Kidney glomerular epithelial cell (primary cell): ENCODE data around the gene BST1.
A peak's percentile ranks its signal among the peaks of the same experiment; 100 is the strongest.
"Not testable (repeated sequence)": the region's sequence is repeated elsewhere in the genome, so short reads cannot be mapped to it uniquely, and the experiment has no call there.

Experiments
- DNase-seq: peaks from one replicate; lab custom pipeline; 2025; lab: John Stamatoyannopoulos, UW

Gene BST1

DNA sequence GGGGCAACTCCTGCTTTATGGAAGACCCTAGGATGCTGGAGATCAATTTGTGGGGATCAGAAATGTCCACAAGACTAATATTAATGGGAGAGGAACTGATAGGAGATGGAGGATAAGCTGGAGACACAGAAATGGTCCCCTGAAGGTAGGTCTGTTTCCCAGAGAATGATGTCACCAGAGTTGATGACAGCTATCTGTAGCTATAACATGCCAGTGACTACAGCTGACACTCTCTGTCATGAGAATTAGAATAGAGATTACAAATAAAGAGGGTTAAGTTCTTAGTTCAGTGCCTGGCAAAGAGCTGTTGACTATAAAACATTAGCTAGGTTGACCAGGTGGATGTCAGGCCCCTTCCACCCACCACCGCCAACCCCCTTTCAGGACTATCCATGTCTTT, 9.3 kb downstream of the BST1 start:
- DNase-seq = no peak

DNA sequence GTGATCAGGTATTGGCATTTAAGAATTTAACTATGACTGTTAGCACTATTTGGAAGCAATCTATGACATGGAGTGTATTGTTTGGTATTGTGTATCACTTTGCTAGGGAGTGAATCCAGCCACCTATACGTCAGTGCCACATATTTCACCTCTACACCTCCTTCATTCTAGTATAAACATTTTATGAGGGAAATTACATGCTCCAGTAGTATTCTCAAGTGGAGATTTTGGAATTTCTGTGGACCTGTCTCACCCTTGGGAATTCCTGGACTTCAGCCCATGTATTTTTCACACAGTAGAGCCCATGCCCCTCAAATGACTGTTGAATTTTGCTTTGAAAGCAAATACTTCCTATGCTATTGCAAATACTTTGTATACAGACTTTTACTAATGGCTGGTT, 11.3 kb downstream of the BST1 start:
- peak; percentile 84 for DNase-seq

DNA sequence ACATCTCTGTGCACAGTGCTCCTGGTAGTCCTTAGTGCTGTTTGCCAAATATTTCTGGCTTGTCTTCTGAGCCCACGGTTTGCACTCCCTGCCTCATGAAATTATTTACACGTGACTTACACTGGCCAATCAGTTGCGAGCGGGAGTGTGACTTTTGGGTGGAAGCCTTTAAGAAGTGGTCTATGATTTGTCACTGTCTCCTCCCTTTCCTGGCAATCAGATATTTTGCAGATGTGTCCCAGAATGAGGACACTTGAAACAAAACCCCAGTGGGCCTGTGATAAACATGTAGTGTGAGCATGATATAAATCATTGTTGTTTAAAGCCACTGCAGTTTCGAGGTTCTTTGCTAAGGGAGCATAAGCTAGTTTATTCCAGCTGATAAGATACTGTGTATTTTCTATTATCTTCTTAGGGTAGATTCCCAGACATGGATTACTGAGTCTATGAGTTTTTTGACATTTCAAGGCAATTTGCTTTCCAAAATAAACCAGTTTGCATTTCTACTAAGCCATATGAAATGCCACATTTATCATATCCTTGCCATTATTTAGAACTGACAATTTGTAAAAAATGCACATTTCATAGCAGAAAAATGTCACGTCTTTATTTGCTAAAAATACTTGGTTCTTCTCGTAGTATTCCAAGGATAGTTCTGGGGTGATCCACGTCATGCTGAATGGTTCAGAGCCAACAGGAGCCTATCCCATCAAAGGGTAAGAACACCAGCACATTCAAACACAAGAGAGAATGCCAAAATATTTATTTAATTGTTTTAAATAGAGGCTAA, 12.0 kb downstream of the BST1 start:
- peak; percentile 51 for DNase-seq

DNA sequence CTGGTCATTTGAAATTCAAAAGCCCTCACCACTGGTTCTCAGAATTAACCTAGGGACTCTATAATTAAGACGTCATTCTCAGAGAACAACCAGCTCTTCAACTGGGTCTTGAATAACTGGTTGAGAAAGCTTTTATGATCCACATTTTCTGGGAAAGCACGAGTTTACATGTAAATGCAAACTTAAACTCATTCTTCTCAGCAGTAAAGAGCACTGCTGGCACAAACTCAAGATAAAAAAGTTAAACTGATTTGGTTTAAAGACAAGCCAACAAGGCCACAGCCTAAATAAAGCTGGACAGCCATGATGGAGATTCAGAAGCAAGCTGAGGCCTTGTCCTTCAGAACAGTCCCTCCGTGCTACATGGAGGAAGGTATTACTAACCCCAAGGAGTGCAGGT, 13.2 kb downstream of the BST1 start:
- no peak for DNase-seq

DNA sequence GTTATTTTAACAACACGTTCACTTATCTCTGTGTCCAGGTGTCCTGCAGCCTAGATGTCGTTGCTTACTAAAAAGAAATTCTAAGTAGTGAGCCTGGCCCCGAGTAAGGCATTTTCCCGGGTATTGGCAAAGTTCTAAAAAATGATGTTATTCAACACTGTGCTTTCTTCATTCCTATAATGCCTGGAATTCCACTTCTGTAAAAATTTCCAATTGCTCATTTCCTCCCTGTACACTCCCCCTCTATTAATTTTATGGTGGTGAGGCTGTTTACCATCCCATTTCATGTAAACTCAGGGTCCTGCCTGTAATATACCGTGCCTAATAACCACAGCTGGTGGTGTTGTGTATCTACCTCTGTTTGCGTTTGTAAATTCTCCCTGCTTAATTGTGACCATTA, 14.2 kb downstream of the BST1 start:
- DNase-seq = peak; percentile 29

DNA sequence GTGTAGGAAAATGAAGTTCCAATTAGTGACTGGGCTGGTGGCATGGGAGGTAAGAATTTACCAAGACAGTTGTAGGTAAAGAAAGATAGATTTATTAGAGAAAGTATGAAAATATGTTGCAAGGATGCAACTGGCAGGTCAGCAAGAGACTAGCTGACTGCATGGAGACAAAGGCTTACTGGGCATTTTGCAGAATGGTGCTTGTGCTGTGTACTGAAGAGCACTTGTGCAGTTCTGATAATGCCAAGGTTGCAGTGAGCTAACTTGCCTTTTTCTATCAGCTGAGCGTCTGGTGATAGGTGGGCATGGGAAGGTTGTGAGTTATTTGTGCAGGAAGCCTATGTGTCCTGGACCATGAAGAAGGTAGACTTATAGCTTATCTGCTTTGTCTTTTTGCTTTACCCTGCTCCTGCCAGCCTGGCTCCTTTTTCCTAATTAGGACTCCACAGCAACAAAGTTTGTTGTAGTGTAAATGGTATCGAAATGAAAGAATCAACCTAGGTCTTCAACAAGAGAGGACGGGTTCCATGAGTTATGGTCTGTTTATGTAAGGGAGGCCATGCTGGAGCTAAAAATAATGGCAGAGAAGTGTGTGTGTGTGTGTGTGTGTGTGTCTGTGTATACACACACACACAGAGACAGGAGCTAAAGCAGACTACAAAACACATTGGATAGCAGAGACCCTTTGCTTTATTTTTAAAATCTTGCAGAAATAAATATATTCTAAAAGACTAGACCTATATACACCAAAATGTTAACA, 15.0 kb downstream of the BST1 start:
- DNase-seq = peak; percentile 29

DNA sequence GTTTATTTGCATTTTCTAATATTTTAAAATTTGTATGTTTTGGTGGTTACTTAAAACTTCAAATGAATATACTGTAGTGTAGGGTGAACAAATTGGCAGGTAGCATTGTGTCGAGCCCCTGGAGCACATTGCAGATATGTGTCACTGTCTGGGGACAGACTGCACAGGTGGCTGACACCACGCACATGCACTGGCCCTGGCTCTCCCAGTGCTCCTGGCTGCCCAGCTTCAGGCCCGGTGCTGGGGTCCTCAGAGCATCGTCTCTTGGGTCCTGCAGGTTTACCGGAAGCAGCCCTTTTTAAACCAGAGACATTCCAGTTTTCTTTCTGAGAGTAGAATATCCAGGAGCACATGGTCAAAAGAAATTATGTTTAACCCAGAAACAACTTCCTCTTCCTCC, 15.6 kb downstream of the BST1 start:
- DNase-seq = no peak

DNA sequence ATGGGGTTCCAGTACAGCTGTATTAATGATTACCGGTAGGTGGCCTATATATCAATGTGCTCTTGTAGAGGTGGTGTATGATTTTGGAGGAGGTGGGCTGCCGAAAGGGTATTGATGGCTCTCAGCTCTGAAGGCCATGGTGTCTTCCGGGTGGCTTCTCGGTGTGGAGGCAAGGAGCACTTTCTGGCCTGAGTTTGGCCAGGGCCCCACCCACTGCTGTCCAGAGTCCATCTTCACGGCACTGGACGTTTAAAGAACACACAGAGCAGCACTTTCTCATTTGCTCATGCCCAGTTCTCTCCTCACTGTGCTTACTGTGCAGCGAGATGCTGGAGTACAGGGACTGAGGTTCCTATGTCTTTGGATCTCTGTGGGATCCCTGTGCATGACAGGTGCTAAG, 16.1 kb downstream of the BST1 start:
- DNase-seq = no peak

DNA sequence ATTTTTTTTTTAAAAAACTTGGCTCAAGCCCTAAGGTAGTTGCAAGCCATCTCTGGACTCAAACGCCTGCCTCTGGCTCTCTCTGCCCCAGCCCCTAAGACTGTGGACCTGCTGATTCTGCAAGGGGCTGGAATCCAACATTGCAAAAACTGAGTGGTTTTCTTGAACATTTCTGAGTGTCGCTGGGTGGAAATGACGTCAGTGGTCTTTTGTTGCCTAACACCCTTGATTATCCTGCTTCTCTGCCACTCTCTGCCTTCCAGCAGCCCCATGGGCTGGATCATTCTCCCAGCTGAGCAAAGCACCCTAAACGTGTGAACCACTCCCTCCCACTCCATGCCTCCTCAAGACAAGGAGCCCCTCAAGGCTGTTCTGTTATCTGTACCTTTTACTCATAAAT, 16.6 kb downstream of the BST1 start:
- no peak for DNase-seq

DNA sequence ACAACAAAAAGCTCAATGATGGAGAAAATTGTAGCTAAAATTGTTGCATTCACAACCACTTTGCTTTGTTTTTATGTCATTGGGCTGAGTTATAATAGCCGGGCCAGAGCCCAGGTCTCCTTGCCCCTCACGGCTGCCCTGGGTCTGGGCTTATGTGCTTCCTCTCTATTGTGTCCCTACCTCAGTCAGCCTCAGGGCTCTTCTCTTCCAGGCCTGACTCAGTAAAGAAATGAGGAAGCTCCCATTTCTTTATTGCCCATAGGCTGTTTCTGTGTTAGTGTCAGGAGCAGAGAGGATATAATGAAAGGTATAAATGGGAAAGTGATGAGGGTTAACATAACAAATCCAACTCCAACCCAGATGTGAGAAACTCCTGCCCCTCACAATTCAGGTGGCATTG, 18.0 kb downstream of the BST1 start:
- no peak for DNase-seq

DNA sequence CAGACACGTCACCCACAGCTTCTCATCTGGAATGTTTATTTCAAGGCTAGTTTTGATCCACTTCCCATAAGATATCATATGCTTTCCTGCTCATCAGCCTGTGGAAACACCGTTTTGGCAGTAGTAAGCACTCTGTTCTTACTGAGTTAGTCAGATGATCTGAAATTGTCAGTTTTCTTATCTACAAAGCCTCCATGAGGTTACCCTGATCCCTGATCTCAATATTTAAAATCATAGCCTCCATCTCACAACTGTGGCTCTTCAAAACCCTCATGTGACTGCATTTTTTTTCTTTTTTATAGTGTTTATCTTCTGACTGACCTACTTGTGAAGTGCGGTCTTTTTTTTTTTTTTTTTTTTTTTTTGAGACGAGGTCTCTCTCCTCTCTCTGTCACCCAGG, 22.7 kb downstream of the BST1 start:
- no peak for DNase-seq

DNA sequence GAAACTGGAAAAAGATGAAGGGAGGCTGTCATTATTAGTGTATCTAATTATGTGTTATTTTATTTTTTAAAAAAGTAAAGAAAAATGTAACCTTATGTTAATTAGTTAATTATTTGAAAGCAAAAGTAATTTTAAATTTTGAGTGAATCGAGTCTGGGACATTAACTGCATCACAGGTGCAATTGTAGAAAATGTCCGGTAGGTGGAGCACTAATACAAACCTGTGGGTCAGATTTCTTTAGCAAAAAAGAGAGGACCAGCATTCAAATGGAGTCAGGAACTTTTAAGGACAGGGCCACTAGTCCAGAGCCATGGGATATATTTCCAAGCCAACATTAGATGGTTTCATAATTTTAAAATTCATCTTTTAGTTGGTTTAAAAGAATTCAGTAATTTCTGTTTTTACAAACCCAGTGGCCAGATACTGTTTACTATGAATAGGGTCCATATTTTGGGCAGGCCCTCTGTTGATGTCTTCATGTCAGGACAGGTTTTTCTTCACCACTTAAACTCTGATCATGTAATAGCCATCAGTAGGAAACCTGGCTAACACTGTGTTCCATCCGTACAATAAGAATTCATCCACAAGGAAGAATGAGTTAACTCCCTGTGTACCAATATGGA, 27.2 kb downstream of the BST1 start:
- peak; percentile 67 for DNase-seq

DNA sequence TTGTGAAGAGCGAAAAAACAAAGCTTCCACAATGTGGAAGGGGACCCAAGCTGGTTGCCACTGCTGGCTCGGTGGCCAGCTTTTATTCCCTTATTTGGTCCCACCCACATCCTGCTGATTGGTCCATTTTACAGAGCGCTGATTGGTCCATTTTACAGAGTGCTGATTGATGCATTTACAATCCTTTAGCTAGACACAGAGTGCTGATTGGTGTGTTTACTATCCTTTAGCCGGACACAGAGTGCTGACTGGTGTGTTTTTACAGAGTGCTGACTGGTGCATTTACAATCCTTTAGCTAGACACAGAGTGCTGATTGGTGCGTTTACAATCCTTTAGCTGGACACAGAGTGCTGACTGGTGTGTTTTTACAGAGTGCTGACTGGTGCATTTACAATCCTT, 30.2 kb downstream of the BST1 start:
- not testable (repeated sequence) for DNase-seq

DNA sequence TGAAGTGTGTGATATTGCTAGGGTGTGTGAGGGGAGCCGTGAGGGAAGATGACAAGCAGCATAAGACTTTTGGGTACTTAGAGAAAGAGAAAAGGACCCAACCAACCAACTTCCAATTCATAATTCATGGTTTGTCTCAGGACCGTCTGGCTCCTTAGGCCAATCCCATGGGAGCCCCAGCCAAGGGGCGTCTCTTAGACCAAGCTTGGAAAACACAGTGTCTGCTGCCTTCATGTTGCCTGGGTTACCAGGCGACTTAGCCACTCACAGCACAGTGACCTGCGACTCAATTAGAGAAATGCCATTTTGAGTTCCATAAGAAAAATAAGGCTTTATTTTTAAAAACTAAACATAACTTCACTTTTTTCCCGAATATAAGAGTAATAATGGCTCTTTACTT, 32.7 kb downstream of the BST1 start:
- no peak for DNase-seq

DNA sequence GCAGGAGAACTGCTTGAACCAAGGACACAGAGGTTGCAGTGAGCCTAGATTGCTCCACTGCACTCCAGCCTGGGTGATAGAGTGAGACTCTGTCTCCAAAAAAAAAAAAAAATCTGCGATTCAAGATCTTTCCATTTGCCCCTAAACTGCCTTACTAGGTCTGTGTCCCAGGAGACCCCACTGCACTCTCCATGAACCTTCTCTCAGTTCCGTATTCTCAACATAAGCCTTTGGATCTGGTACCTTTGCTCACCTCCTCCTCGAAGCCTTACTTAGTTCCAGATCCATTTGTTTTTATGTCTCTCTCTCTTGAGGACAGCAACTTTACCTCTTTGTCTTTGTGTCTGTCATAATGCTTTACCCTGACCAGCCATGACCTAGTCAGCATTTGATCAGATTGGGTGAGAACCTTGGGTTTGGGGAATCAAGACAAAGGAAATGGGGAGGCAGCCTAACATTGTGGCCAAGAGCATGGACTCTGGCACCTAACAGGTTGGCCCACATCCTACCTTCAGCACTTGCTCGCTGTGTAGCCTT, 33.7 kb downstream of the BST1 start:
- DNase-seq = no peak

DNA sequence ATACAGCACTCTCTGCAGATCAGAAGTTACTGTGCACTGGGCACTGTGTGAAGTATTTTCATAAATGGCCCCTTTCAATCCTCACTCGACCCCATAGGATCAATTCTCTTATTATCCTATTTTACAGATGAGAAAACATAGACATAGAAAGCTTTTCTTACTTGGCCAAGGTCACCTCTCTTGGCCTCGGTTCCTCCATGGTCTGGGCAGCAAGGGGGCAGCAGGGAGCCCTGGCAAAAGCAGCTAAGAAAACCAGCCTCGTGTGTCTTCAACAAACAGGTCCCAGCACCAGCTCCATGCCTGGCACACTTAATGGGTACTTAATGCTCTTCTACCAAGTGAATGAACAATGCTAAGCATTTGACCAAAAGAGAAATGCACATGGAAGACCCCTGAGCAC, 34.4 kb downstream of the BST1 start:
- no peak for DNase-seq

DNA sequence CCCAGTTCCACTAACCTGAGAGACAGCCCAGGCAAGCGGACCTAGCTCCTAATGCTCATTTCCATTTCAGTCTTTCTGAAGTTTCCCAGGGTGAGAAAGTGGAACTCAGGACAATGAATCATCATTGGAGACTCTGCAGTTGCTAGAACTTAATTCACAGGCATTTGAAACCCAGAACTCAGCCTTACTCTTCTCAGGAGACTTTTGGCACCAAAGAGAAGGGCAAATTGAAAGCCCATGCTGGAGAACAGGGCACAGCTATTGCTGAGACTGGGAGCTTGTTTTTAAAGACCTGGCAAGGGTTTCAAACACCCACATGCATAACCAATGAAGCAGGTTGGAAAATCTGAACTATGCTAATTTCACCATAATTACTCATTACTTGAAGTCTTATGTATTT, 36.0 kb downstream of the BST1 start:
- DNase-seq = no peak

DNA sequence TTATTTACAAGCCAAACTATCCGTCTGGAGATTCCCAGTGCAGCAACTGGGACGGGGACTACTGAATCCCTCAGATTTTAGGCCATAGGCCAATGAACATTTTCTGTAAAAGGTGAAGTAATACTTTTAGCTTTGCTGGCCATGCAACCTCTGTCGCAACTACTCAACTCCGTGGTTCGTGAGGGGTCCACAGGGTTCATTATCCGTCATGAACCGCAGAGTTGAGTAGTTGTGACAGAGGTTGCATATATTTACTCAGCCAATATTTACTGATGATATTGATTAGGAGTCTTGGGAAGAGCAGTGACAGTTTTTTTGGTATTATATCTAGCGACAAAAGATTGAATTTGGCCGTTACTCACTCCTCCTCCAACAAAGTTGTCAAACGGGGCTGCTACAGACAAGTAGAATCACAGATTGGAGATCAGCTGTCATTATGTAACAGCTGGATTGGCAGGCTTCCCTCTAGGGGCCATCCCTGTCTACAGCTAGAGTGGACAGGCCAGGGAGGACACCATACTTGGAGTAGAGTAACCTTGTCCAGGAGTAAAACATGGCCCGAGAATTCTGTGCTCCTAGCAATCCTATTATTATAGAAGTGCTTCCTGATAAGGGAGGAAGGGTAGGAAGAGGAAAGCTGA, 38.0 kb downstream of the BST1 start:
- DNase-seq = no peak

DNA sequence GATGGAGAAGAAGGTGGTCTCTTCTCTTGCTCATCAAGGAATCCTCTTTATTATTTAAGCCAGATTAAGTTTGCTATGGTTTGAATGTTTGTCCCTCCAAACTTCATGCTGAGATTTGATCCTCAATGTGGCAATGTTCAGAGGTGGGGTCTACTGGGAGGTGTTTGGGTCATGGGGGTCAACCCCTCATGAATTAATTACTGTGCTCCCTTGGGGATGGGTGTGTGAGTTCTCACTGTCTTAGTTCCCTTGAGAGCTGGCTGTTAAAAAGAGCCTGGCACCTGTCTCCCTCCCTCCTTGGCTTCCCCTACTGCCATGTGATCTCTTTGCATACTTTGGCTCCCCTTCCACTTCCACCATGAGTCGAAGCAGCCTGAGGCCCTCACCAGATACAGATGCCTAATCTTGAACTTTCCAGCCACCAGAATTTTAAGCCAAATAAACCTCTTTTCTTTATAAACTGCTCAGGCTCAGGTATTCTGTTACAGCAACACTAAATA, 39.3 kb downstream of the BST1 start:
- DNase-seq = no peak

DNA sequence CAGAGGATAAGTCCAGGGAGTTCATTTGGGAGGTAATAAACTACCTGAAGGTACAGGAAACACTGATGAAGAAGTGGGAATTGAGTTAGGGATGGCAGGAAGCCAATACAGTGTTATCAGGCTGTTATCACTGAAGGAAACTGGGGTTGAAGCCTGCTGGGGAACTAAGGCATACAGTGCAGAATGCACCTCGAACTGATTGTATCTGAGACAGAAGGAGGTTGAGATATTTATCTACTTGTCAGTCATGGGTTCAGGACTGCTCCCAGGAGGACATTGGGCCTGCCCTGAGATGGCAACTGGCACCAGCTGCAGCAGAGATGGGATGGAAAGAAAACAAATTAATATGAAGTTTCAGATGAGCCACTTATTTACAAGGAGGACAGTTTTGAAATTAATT, 39.8 kb downstream of the BST1 start:
- DNase-seq = no peak

DNA sequence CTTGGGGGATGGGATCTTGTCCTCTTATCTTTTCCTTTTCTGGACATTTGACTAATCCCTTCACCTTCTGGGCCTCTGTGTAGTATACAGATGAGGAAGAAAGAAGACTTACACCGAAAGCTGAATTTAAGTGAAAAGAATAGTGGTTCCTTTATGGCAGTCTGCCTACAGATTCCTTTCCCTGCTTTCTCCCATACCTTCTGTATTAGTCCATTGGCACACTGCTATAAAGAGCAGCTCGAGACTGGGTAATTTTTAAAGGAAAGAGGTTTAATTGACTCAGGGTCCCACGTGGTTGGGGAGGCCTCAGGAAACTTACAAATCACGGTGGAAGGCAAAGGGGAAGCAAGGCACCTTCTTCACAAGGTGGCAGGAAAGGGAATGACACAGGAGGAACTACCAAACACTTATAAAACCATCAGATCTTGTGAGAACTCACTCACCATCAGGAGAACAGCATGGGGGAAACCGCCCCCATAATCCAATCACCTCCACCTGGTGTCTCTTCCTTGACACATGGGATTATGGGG, 41.2 kb downstream of the BST1 start:
- DNase-seq = no peak

DNA sequence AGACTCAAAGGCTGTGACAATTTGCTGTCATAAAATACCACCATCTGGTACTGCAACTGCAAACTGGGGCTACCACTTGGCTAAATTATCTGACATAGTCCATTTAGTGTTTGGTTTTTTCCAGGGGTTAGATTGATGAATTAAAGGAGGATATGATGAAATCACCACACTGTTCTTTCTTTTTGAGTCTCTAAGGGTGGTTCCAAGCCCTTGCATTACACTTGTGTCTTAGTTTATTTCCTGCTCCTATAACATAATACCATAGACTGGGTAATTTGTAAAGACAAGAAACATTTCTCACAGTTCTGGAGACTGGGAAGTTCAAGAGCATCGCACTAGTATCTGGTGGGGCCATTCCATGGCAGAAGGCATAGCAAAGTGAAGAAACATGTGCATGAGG, 43.2 kb downstream of the BST1 start:
- no peak for DNase-seq
